ENCODE data around the gene COL23A1. TPM values are rescaled to one million over a fixed set of nuclear protein-coding genes. Genes with fewer than 3 reads are reported as not detected.

COL23A1 gene
- total RNA-seq, 1 donor from 2014 or later: 2.9 TPM

GRCh38 chr5:178434016-178434761 lies 156.0 kb downstream of the COL23A1 start:
- Mint-ChIP-seq H3K27me3 (ENCODE audit: unreplicated experiment) (peaks cover 4% of the 10 kb centered on the region), H3K9me3 (ENCODE audit: unreplicated experiment) (peaks cover 6% of the 10 kb centered on the region), H3K36me3 (ENCODE audit: unreplicated experiment) (peaks cover 5% of the 10 kb centered on the region), H3K4me1 (ENCODE audit: low read depth, unreplicated experiment) (no peaks in the 10 kb centered on the region), H3K4me3 (ENCODE audit: unreplicated experiment) (no peak overlapping the region), H3K27ac (ENCODE audit: unreplicated experiment) (no peak overlapping the region)
- DNase-seq: no peak
- no peak for TF ChIP-seq CTCF (IDR thresholded peaks at IDR 0.05; ENCODE audit: partially characterized antibody, unreplicated experiment)

GRCh38 chr5:178433273-178433775 lies 156.9 kb downstream of the COL23A1 start:
- DNase-seq: no peak
- no peak overlapping the region for H3K27ac Mint-ChIP-seq (ENCODE audit: unreplicated experiment)

GRCh38 chr5:178432421-178433272 lies 157.5 kb downstream of the COL23A1 start:
- Mint-ChIP-seq H3K4me1 (ENCODE audit: low read depth, unreplicated experiment) (no peaks in the 10 kb centered on the region), H3K9me3 (ENCODE audit: unreplicated experiment) (peaks cover 6% of the 10 kb centered on the region), H3K36me3 (ENCODE audit: unreplicated experiment) (peaks cover 5% of the 10 kb centered on the region), H3K27me3 (ENCODE audit: unreplicated experiment) (peaks cover 4% of the 10 kb centered on the region), H3K4me3 (ENCODE audit: unreplicated experiment) (no peak overlapping the region), H3K27ac (ENCODE audit: unreplicated experiment) (no peak overlapping the region)
- TF ChIP-seq CTCF (IDR thresholded peaks at IDR 0.05; ENCODE audit: partially characterized antibody, unreplicated experiment): no peak
- DNase-seq: no peak

More at GRCh38 chr5:178433273-178433775, 156.9 kb downstream of the COL23A1 start:
- H3K4me3 Mint-ChIP-seq (ENCODE audit: unreplicated experiment): no peak overlapping the region
- H3K4me1 Mint-ChIP-seq (ENCODE audit: low read depth, unreplicated experiment): no peaks in the 10 kb centered on the region
- H3K9me3 Mint-ChIP-seq (ENCODE audit: unreplicated experiment): peaks cover 6% of the 10 kb centered on the region
- H3K36me3 Mint-ChIP-seq (ENCODE audit: unreplicated experiment): peaks cover 5% of the 10 kb centered on the region
- H3K27me3 Mint-ChIP-seq (ENCODE audit: unreplicated experiment): peaks cover 4% of the 10 kb centered on the region
- TF ChIP-seq CTCF (IDR thresholded peaks at IDR 0.05; ENCODE audit: partially characterized antibody, unreplicated experiment): no peak

GRCh38 chr5:178431782-178432165 lies 158.4 kb downstream of the COL23A1 start:
- no peak overlapping the region for H3K27ac Mint-ChIP-seq (ENCODE audit: unreplicated experiment)
- peaks cover 5% of the 10 kb centered on the region for H3K36me3 Mint-ChIP-seq (ENCODE audit: unreplicated experiment)
- peaks cover 6% of the 10 kb centered on the region for H3K9me3 Mint-ChIP-seq (ENCODE audit: unreplicated experiment)
- peaks cover 4% of the 10 kb centered on the region for H3K27me3 Mint-ChIP-seq (ENCODE audit: unreplicated experiment)
- no peak for TF ChIP-seq CTCF (IDR thresholded peaks at IDR 0.05; ENCODE audit: partially characterized antibody, unreplicated experiment)
- no peak overlapping the region for H3K4me3 Mint-ChIP-seq (ENCODE audit: unreplicated experiment)
- no peak for DNase-seq
- no peaks in the 10 kb centered on the region for H3K4me1 Mint-ChIP-seq (ENCODE audit: low read depth, unreplicated experiment)

Measured in glutamatergic neuron (in vitro differentiated cells).